ENCODE results near the gene PRKCQ.

DNA sequence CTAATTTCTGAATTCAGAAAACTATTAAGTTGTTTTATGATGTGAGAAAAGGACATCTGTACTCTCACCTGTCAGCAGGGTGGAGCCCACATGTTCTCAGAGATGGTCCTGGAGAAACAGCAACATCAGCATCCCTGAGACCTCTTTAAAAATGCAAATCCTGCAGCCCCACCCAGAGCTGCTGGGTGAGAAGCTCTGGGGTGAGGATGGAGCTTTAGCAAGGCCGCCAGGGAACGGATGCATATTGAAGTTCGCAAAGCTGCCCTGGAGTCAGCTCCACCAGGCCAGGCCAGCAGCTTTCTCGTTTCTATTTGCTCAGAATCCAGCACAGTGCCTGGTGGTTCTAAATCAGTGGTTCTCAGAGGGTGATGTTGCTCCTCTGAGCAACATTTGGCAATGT lies 49.1 kb downstream of the PRKCQ start:
- TF ChIP-seq ZZZ3 (CRISPR knock-in tag; IDR thresholded peaks at IDR 0.05; ENCODE audit: borderline replicate concordance), result no peak
- no peak for TF ChIP-seq ZNF274 (CRISPR knock-in tag; IDR thresholded peaks at IDR 0.05)
- no peak for TF ChIP-seq CBFB (CRISPR knock-in tag; IDR thresholded peaks at IDR 0.05)
- TF ChIP-seq RAD21 (CRISPR knock-in tag; IDR thresholded peaks at IDR 0.05), result no peak
- TF ChIP-seq CREB1 (IDR thresholded peaks at IDR 0.05), result no peak
- no peak for TF ChIP-seq CREB1 (CRISPR knock-in tag; IDR thresholded peaks at IDR 0.05)
- no peak for TF ChIP-seq POLR2AphosphoS5 (IDR thresholded peaks at IDR 0.05; ENCODE audit: low read depth, low read length)
- TF ChIP-seq POLR2A (IDR thresholded peaks at IDR 0.05; ENCODE audit: insufficient read depth in 1 of 2, low read depth in 2 of 2, low read length in 2 of 2), result no peak
- no peak for TF ChIP-seq SUZ12 (IDR thresholded peaks at IDR 0.05; ENCODE audit: low read depth, low read length)

Data from HepG2 (cell line).